Right ventricle myocardium superior (tissue), 1 donor: ENCODE results near the gene LTN1. TPM values are rescaled to one million over a fixed set of nuclear protein-coding genes. Genes with fewer than 3 reads are reported as not detected.
"Not testable (repeated sequence)": the region's sequence is repeated elsewhere in the genome, so short reads cannot be mapped to it uniquely, and the experiment has no call there.

Source experiments
- ATAC-seq: fragments of 200-7000 bp; cut with Tn5 transposase; one replicate; pipeline ENCODE4 v1.9.1; 2020; ENCODE audit warnings: mild to moderate bottlenecking; ENCODE audit not compliant: poor library complexity
- DNase-seq: peaks from one replicate; pipeline ENCODE4 v3.0.0-alpha.2; 2020
- intact Hi-C: fragments of 100-400 bp; cut with DNase I; formaldehyde crosslinking; loops from one replicate; pipeline ENCODE4 v1.11.2; 2022
- total RNA-seq: library from RNA; stranded (reverse); fragmentation: NEBNext Ultra II Directional; extraction: Animal tissue kit (Norgen Biotek cat#: 25700); gene quantifications from one replicate; pipeline ENCODE4 v1.2.1, GENCODE V29; 2021
- donor health status: DM: no; HTN: yes; CAD: no; lungs with severe emphysema.

LTN1 gene
- total RNA-seq, 1 donor from 2014 or later: 16.1 TPM

DNA sequence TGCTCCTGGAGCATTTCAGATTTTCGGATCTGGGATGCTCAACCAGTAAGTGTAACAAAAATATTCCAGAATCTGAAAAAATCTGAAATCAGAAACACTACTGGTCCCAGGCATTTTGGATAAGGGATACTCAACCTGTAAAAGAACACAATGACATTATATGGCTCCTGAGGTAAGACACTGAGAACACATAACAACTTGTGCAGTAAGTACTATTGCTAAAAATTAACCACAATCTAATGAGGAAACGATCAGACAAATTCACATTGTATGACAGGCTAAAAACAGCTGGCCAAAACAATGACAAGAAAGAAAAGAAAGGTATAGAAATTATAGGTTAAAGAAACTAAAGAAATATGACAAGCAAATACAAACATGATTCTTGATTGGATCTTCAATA, 54.9 kb downstream of the LTN1 start:
- ATAC-seq (no peak), DNase-seq (no peak)
- intact Hi-C loops: no loop called here

DNA sequence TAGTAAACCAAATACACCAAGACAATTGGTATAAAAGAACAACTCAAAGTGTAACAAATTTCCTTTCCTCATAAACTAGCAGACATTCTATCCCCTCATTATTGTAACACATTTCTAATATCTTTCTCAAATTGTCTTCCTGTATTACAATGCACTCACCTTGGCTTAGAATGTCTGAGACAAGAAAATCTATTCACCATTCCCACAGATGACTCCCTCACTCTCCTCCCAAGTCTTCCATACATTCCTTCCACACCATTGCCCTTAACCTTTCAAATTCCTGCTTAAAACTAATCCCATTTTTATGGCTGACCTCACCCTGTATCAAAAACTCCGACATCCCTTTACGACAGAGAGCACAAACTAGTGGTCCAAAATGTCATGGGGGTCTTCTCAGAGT, 56.0 kb downstream of the LTN1 start:
- DNase-seq: no peak
- intact Hi-C loops: no loop called here
- no peak for ATAC-seq

DNA sequence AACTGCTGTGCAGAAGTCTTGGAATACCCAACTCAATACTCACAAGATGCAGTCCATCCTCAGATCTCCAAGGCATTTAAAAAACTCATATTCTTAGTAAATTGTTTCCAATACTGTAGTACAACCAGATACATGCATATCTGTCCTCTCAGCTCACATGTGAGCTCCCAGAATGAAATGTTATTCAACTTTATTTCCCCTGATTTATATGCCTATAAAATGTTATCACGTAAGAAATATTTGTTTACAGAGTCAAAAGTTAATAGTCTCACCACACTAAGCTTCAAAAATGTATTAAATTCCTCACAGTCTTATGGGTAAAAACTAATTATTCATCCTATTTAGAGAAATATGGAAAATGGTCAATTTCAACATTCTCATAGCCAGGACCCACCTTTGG, 56.6 kb downstream of the LTN1 start:
- DNase-seq (no peak), ATAC-seq (no peak)
- intact Hi-C loops: no loop called here

DNA sequence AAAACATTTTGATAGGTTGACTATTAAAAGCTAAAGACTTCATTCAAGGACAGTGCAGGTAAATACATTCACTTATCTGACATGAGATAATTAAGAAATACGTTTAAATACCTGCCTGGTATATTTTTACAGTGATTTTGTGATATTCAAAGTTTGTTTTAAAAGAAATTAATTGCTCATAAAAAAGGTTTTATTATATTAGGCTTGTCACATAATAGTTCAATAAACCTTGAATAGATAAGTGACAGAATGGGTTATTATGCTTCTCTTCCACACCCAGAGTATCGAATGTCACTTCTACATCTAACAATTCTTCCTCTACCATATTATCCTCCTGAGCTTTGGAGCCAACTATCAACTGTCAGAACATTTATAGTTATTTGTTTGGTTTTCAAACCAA, 60.0 kb downstream of the LTN1 start:
- ATAC-seq (no peak), DNase-seq (no peak)
- intact Hi-C loops: no loop called here

DNA sequence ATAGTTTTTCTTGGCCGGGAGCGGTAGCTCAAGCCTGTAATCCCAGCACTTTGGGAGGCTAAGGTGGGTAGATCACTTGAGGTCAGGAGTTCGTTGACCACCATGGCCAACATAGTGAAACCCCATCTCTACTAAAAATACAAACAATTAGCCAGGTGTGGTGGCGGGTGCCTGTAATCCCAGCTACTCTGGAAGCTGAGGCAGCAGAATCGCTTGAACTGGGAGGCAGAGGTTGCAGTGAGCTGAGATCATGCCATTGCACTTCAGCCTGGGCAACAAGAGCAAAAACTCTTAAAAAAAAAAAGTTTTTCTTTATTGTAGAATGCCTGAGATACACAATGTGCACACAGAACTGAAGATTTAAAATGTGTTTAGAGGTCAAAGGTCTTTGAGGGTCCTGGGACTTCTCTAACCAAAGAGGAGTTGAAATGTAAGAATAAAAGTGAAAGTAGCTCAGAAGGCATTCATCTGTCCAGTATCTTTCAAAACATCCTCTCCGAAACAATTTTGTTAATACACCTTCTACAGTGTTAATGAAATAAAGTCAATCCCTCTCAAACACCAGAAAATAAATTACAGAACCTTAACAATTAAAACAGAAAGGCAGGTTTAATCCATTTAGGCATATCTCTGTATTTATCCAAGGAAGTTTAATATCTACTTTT, 60.8 kb downstream of the LTN1 start:
- DNase-seq, intact Hi-C loops, ATAC-seq: not testable (repeated sequence)

DNA sequence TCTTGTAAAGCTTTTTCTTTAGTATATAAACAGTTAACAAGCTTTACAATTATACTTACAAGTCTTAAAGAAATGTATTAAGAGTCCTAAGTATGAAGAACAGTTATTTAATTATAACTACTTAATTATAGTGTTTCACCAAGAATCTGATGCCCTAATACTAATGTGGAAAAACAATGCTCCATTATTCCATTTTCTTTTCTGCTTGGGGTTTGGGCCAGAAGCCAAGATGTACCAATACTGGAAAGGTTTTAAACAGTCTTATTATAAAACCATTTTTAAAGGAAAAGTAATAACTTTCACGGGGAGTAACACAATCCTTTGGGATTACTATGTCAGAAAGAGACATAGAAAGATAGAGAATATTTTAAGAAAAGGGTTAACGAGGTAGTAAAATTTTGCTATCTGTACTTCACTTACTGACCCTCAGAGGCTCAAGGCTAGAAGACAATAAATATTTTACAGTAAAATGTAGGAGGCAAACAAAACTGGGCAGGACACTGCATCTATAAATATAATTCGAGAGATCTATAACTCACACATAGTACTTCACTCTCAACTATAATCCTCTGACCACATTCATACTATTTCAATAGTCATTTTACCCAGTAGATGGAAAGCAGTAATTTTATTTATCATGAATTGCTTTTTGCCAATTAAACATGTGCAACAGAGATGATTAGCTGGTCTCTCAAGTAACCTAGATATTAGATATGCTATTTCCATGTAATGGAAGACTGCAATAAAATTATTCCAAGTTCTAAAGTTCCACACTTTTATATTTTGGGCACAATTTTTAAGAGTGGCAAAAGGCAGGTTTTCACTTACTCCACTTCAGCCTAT, 63.9 kb downstream of the LTN1 start:
- no peak for ATAC-seq
- intact Hi-C loops: no loop called here
- no peak for DNase-seq

DNA sequence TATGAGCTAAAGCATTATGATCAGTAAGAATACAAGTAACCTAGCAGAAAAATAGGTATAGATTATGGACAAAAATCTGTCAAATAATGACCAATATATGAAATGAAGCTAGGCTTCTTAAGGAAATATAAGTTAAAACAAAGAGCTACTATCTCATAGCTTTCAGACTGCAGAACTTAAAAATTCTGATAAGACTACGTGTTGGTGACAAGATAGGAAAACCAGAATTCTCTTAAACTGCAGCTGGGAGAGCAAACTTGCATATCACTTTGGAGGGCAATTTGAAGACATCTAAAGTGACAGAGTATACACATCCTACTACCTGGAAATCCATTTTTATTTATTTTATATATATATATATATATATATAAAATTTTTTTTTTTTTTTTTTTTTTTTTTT, 65.5 kb downstream of the LTN1 start:
- intact Hi-C loops: no loop called here
- no peak for DNase-seq
- no peak for ATAC-seq

DNA sequence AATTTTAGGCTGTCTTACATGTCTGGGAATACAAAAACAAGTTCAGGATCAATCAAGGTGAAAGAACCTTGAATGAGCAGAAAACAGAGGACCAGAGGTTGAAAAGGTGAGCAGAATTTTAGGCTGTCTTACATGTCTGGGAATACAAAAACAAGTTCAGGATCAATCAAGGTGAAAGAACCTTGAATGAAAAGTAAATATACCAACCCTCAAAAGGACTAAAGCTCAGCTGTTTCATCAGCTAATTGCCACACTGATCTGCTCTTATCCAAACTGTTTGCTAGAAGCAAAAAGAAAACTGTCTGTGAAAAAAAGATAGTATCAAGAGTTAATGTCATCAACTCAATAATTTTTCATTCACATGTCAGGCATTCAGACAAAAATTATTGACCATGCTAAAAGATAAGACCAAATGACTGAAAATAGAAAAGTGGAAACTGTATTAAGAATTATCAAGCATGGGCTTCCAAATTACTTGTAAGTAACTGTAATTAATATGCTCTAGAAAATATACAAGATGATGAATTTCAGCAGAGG, 69.2 kb downstream of the LTN1 start:
- intact Hi-C loops: no loop called here
- DNase-seq (no peak), ATAC-seq (no peak)

DNA sequence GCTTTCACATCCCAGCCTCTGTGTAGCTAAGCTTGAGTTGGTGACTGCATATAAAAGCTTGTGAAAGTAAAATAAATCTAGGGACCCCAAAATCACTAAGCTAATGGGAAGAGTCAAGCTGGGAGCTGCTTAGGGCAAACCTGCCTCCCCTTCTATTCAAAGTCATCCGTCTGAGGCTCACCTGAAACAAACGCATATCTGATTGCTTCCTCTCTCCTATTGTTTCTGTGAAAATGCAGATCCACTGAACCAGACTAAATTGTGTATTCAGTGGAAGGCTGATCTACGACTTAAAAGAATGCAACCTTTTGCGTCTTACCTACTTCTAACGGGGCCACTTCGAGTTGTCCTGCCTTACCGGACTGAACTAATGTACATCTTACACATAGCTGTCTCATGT, 70.3 kb downstream of the LTN1 start:
- no peak for DNase-seq
- ATAC-seq: no peak
- intact Hi-C loops: no loop called here

DNA sequence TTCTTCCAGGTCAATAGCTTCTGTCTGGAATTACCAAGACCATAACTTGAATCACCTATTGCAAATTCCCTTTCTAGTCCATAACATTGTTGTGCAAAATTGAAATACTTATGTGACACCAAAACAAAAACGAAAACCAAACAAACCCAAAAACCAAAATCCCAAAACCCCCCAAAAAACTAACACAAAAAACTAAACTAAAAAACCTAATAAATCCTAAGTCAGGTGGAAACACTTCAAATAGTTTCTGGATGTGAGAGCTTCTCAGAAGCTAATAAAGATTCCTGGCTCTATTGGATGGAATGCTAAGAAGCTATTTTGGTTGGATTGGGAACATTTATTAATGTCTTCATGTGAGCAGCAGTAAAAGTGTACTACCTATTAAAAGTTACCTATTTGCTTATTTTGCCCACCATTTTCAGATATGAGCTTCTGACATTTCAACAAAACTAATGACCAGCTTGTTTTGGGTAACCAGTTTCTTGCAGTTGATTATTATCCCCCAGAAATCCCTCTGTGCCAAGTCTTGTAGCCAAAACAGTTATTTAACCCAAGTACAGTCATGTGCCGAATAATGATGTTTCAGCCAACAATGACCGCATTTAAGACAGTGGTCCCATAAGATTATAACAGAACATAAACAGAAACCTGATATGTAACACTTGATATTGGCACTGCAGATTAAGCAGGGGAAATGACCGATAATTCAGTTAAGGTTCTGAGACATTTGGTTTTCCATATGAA, 76.4 kb downstream of the LTN1 start:
- ATAC-seq: no peak
- DNase-seq: no peak
- intact Hi-C loops: no loop called here

DNA sequence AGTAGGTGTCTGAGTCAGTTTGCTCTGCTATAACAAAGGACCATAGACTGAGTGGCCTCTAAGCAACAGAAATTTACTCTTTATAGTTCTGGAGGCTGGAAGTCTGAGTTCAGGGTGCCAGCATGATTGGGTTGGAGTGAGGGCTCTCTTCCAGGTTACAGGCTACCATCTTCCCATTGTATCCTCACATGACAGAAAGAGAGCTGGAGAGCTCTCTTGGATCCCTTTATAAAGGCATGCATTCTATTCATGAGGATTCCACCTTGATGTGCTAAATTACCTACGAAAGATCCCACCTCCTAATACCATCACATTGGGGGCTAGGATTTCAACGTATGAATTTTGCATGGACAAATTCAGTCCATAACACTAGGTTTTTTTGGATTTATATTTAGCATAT, 79.6 kb downstream of the LTN1 start:
- DNase-seq (no peak), ATAC-seq (no peak)
- intact Hi-C loops: no loop called here

DNA sequence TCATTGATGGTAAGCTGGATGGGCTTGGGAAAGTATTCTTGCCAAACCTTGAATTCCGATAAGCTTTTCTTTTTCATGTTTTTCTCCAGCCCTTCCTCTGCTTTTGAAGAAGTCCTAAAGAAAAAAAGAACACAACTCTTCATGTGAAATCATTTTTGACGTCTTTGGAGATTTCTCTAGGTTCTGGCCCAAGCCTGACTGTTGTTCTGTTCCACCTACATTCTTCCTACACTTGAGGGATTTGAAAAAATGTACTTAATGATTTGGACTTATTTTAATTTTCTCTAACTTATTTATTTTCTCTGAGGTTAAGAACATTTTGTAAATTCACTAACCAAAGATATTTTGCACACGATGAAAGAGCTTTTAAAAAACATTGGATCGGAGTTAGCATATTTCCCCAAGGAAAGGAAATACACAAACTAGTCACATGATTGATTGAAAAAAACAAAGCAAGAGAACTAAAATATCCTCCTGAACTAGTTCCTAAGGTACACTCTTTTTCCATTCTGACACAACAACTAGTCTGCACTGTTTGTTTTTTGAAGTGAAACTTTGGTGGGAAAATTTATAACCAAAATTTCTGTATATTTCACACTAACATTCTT, 82.3 kb downstream of the LTN1 start:
- intact Hi-C loops: no loop called here
- ATAC-seq (no peak), DNase-seq (no peak)

DNA sequence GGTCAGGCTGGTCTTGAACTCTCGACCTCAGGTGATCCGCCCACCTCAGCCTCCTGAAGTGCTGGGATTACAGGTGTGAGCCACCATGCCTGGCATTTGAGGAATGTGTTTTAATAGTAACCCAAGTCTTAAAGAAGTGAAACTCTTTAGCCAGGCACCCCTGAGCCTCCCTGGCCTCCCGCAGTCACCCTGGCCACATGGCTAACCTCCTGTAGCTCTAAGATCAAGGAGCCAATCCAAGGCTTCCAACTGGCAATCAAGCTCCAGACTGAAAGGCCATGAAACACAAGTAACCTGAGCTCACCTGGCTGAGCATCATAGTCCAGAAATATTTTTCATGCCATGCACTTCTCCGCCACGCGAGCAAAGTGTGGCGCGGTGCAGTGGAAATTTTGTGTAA, 84.3 kb downstream of the LTN1 start:
- intact Hi-C loops: no loop called here

DNA sequence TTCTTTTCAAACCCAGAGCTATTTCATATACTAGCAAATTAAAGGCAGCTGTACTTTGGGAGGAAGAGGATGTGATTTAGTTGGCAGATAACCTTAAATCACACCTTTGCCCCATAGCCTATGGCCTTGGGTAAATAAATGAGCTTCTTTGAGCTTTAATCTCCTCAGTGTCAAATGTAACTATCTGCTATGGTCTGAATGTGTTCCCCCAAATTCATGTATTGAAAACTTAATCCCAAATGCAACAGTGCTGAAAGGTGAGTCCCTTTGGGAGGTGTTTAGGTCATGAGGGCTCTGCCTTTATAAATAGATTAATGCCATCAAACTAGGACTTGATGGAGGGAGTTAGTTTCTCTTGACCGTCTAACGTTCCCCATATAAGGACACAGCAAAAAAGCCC, 85.8 kb downstream of the LTN1 start:
- DNase-seq (no peak), ATAC-seq (no peak)

More for the DNA sequence above, 84.3 kb downstream of the LTN1 start:
- DNase-seq (no peak), ATAC-seq (no peak)

DNA sequence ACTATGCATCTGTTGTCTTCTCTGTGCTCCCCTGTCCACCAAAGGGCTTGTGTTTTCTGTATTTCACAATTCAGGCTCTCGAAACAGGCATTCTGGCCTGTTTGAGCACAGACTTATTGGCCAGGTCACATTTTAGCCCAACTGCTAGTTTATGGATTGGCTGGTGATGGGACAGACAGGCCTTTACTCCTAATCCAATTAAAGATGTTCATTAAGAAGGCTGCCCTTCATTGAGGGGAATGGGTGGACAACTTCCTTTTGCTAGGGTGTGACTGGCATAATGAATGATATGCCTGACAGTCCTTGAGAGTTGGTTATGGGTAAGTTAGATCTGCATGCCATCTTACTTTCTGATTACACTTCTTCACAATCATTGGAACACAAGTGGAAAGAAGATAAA, 86.4 kb downstream of the LTN1 start:
- DNase-seq (no peak), ATAC-seq (no peak)
- intact Hi-C loops: no loop called here

More for the DNA sequence above, 85.8 kb downstream of the LTN1 start:
- intact Hi-C loops: no loop called here

DNA sequence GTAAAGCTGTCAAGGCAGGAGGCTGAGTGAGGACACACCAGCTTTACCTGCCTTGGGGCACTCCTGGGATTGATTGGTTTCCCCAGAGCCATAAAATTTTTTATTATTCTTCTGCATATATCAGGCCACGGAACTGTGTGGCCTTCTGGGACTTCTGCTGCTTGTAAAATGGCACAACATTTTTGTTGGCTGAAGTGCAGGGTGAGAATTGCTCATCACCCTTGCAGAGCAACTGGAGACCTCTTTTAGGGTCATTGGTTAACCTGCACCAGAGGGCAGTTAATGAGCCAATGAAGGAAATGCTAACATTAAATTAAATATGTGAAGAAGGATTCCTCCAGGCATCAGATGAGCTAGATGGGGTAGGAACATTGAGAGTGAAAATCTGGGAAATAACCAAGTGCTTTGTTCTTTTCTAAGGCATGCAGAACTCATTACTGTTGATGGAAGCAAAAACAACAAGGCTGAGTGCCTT, 87.7 kb downstream of the LTN1 start:
- DNase-seq (no peak), ATAC-seq (no peak)
- intact Hi-C loops: no loop called here

DNA sequence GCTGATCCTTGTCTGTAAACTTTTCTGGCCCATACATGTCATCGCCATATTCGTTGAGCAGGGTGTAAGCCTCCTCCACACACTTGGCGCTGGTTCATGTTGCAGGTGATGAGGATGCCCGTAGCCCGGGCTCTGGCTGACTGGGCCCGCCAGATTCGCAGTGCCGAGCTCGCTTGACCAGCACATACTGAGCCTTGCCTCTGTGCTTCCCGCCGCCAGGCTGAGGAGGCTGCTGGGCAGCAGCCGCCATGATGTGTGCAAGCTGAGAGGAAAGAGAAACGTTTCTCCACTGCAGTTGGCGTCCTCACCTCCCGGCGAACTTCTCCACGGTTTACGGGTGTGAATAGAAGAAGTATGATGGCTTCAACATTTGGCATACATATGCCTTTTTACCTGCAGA, 89.2 kb downstream of the LTN1 start:
- DNase-seq: no peak
- no peak for ATAC-seq
- intact Hi-C loops: no loop called here

DNA sequence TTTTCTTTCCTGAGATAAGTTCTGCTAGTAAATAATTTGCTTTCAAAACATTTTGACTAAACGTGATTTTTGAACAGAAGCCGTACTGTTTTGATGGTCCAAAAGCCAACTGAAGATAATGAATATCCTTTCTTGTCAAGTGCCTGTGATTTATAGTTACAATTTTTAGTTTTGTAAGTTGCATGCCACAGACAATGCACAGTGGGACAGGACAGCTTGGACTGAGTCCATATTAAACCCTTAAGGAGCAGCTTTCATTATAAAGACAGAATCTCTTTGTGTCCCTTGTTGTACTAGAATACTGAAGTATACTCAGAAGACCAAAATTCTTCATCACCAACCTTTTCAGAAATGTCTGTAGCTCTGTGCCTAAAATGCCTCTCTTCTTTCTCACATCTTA, 92.2 kb downstream of the LTN1 start:
- DNase-seq (no peak), ATAC-seq (no peak)
- intact Hi-C loops: no loop called here

DNA sequence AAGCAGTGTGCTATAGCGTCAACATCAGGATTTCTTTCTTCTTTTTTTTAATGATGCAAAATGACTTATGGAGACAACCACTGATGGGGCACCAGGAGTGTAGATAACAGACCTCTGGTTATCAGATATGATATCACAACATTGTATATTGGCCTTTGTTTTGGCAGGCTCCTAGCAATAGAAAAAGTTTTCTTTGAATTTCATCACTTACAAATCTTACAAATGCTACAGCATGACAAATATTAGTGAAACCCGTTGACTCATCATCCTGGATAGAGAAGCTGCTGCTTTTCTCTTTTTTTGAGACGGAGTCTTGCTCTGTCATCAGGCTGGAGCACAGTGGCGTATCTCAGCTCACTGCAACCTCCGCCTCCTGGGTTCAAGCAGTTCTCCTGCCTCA, 92.9 kb downstream of the LTN1 start:
- intact Hi-C loops: no loop called here
- no peak for ATAC-seq
- no peak for DNase-seq
